Activated CD8-positive, alpha-beta memory T cell treated with anti-CD3 and anti-CD28 coated beads, Interleukin-2, amount 50 U/mL, for 4 hours (primary cell): ENCODE measurements around the gene EFCAB8.
"Not testable (repeated sequence)": the region's sequence is repeated elsewhere in the genome, so short reads cannot be mapped to it uniquely, and the experiment has no call there.

Experiments
- DNase-seq: peaks from one replicate; pipeline ENCODE4 v3.0.0-alpha.2; 2020

The EFCAB8 gene

DNA sequence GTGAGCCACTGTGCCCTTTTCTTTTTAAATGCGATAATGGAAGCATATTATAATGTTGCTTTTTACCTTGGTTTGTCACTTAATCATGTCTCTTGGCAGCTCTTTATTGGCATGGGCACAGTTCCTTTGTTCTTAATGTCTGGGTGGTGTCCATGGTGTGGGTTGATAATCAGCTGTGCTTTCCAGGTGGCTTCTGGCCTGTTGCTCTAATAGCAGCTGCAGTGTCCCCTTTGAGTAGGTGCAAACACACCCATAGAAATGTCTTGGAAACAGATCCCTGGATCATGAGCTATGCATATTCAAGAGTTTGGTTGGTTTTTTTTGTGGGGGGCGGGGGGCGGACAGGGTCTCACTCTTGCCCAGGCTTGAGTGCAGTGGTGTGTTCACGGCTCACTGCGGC is 29.9 kb downstream of the EFCAB8 start:
- DNase-seq = no peak

DNA sequence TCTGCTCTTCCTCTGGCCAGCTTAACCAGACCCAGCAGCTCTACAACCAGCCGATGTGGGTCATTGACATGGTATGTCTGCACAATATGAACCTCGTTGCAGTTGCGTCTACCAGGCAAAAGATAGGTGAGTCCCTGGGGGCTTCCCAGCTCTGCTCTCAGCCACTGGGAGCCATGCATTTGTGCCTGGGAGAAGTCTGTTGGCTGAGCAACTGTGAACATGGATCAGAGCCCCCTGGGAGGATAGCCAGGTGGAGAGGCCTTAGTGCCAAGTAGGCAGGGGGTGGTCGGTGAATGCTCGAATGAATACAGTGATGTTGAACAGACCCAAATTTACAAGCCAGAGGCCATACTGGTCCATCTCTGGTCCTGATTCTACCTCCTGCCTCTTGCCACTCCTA is 30.6 kb downstream of the EFCAB8 start:
- DNase-seq = no peak

DNA sequence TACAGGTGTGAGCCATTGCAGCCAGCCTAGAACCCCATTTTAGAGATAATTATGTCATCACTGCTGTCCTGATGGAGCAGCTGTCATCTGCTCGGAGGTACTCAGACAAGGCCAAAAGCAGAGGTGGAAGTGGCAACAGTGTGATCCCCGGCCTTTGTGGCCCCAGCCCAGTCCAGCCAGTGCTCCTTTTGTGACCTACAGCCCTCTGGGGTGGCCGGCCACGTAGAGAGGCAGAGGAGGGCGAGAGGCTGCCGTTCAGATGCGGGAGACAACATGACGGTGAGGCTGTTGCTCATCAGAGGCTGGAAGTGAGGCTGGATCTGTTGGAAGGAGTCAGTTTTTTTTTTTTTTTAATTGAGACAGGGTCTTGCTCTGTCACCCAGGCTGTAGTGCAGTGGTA is 32.8 kb downstream of the EFCAB8 start:
- no peak for DNase-seq

DNA sequence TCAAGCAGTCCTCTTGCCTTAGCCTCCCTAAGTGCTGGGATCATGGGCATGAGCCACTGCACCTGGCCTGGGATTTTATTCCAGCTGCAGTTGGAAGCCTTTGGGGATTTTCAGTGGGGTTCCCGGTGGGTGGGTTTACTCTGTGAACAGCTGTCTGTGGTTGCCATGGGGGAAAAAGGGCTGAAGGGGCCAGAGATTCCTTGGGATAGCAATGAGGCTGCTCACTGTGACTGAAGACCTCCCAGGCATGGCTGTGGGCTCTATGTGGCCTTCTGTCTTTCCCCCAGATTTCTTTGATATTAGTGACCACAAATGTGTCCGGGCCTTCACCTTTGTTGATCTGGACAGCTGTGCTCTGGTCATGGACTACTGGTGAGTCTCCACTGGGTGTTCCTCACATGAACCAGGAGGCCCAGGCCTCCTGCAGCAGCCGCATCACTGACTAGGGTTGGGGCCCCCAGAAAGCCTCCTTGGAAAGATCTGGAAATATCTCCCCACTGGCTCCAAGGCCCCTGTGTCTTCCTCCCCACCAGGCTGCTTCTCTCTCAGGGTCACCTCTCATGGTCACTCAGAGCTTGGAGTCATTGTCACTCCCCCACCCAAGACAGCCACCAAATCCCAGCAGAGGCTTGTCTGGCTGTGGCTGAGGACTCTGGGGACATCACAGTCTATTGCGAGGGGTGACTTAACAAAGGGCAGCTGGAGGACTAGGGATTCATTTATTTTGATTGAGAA is 33.4 kb downstream of the EFCAB8 start:
- no peak for DNase-seq

DNA sequence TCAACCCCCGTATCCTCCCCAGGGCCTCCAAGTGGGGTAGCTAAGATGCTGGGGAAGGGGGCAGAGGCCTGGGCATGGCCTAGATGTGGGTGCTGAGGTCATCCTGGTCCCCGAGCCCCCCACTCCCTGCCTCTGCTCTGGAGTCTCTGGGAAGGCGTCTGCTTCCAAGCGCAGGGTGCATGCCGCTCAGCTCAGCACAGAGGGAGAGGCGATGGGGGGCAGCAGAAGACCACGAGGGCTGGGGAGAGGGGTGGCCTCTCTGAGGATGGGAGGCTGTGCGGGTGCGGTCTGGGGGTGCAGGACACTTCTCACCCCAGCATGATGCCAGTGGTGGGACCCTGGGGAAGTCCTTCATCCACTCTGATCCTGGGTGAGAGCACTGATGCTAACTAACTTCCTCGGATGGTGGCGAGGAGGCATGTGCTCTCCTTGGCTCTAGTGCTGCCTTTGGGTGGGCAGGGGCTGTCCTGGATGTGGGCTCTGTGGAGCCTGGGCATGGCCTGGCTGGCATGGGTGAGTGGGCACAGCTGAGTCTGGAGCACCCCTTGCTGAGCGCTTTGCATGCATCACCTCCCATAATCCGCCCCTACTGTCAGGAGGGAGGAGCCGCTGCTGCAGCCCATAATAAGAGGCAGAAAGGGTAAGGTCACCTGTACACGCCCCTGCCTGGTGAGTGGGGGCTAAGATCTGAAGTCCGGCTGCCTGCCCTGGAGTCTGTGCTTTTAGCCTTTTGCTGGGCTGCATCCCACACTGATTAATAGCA is 34.7 kb downstream of the EFCAB8 start:
- no peak for DNase-seq

DNA sequence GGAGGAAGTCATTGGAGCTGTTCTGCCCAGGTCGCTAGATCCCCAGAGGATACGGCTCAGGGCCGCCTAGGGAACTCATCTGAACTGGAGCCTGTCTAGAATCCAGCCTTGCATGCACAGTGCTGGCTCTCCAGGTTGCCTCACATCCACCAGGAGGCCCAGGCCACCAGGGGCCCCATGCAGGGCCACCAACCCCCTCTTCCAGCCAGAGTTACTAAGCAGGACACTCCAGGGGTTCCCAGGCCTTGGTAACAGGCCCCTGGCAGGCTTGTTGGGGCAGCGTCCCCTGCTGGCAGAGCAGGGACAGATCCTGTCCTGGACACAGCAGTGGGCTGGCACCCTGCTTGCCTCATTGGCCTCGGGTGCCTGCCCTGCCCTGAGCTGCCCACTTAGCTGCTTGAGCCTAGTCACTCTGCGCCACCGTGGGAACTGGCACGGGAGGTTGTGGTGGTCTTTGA is 35.3 kb downstream of the EFCAB8 start:
- no peak for DNase-seq

DNA sequence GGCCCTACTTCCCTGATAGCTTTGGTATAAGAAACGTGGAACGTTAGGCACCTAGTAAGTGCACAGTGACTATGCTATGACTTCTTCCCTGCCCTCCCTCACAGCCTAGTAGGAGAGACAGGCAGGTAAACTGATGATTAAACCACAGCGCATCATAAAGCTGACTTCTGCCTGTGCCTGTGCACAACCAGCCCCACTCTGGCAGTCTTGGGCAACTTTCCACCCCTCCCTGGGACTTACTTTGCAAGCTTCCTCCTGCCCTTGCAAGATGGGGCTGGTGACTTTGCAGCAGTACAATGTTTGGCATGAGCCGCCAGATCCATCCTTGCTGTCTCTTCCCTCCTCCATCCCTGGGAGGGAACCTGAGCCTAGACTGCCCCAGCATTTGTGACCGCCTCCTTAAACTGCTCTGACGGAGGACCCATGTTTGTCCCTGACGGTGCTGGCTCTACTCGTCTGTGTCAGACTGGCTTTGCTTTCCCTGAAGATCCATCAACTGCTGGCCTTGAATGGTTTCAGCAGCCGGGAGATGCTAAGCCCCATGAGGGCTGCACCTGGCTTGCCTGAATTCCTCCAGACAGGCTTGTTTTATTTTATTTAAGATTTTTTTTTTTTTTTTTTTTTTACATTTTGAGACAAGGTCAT is 36.1 kb downstream of the EFCAB8 start:
- DNase-seq = no peak

DNA sequence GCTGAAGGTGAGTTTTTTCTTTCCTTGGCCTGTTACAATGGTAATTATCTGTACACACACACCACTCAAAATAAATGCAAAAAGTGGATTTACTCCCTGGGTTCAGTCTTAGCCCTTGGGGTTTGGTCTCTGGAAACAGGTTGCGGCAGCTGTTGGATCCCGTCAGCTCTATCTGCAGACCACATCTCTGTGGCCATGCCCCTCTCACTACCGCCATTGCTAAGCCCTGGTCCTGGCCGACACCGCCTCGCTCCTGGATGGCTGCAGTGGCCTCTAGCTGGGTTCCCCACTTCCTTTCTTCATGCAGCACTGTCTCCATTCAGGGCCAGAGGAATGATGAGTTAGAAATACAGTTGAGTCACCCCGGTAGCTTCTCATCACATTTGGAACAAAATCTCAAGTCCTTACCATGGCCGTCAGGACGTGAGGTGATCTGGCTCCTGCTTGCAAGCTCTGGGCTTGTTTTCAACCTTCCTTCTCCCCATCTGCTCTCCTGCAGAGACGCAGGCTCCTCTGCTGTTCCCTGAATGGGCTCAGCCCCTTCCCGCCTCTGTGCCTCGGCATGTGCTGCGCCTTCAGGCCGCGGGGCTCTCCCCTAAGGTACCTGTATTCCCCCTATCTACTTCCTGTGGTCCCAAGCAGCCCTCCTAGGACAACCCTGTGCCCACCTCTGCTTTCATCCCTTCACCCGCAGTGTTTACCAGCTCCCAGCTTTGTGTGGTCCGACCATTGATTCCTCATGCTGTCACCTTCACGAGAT is 38.0 kb downstream of the EFCAB8 start:
- no peak for DNase-seq

DNA sequence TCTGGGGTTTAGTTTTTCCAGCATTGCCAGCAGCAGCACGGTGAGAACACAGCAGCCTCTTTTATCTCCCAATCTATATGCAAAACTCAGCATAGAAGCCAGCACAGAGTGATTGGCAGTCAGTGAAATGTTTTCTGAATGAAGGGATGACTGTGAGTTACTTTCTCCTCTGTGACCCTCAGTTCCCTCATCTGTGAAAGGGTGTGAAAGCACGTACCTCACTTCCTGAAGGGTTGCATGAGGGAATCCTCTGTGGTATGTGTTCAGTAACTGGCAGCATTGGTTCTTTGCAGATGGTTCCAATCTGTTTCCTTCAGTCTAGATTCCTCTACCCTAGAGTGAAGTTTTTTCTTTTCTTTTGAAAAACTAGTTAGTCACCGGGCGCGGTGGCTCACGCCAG is 40.0 kb downstream of the EFCAB8 start:
- DNase-seq = no peak

DNA sequence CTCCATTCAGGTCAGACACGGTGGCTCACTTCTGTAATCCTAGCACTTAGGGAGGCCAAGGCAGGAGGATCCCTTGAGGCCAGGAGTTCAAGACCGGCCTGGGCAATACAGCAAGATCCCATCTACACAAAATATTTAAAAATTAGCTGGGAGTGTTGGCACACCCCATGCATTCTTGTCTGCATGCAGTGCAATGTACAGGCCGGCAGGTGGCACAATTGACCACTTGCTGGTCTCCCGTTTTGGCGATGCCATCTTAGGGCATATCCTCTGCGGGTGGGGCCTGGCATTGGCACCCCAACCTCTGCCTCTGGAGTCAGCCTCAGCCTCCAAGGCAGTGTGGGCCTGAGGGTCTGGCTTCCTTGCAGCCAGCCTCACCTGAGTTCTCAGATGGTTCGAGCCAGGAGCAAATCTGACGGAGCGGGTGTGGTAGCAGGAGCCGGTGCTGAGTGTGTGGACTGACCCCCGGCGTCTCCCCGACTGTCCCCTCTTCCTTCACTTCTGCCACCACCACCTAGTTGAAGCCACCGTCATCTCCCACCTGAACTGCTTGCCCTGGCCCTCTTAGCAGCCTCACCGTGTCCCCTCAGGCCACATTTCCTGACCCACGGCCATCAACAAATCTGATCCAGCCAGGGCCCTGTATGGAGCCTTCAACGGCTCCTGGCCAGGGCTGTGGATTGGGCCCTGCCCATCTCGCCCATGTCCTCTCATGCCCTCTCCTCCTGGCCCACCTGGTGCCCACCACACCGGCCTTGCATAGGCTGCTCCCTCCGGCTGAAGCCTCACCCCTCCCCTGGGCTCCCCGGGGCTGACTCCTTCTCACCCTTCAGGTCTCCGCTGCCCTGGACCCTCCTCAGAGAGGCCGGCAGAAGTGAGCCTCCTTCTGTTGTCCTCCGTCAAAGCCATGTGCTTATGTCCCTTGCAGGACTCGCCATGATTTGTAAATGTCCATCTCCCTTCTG is 44.0 kb downstream of the EFCAB8 start:
- DNase-seq = peak; percentile 69

DNA sequence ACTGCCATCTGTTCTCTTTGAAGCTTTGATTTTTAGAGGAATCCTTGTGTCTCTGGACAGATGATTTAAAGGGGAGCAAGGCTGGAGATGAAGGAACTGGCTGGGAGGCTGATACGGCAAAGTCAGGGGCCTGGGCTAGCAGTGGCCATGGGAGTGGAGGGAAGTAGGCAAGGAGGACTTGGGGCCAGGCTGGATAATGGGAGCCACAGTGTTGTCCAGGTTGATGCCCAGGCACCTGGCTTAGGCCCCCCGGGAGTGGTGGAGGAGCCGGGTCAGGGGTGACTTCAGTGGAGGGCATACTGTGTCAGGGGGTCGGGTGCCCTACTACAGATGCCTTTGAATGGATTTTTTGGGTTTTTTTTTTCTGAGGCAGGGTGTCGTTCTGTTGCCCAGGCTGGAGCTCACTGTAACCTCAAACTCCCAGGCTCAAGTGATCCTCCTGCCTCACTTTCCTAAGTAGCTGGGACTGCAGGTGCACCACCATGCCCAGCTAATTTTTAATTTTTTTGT is 45.0 kb downstream of the EFCAB8 start:
- DNase-seq = no peak

DNA sequence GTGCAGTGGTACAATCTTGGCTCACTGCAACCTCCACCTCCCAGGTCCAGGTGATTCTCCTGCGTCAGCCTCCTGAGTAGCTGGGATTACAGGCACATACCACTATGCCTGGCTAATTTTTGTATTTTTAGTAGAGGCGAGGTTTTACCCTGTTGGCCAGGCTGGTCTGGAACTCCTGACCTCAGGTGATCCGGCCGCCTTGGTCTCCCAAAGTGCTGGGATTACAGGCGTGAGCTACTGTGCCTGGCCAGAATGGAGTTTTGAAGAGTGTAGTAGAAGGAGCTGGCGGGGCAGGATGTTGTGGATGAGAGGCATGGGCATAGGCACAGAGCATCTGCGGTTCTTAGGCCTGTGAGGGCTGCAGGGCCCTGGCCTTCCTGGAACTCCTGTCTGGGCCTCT is 46.0 kb downstream of the EFCAB8 start:
- DNase-seq = not testable (repeated sequence)

DNA sequence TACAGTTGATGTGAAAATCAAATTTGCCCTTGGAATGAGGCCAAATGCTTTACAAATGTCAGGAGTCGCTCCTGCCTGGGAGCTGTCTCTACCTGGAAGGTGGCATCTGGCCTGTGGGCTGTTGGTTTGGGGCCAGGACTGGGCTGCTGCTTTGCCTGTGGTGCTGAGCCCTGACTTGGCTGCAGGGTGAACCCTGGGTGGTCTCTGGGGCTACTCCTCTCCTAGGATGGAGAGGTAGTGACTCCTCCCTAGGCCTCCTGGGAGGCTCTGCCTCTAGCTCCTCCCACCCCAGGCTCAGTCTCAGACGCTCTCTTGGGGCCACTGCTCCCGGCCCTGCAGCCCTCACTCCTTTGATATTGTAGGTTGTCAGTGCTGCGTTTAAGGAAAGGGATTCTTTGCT is 47.5 kb downstream of the EFCAB8 start:
- DNase-seq = no peak

DNA sequence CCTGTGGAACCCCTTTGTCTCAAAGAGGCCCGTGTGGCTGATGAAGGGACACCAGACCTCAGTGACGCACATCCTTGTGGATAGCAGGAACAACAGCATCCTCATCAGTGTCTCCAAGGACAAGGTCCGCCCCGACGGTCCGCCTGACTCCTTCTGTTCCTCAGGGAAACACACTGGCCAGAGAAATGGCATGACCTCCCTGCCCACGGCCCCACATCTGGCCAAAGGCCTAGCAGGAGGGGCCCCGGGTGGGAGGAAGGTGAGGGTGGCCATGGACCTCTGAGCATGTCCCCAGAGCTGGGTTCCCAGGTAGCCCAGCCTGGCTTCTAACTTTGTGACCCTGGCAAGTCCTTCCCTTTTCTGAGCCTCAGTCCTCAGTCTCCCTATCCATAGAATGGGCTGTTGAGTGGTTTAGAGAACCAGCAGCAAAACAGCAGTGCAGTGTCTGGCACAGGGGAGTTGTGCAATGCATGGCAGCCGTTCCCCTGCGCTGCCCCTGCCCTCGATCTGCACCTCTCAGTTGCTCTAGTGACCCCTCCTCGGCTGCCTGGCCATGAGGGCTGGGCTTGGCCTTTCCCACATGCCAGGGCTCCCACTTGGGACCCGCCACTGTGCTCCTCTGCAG is 48.3 kb downstream of the EFCAB8 start:
- no peak for DNase-seq

DNA sequence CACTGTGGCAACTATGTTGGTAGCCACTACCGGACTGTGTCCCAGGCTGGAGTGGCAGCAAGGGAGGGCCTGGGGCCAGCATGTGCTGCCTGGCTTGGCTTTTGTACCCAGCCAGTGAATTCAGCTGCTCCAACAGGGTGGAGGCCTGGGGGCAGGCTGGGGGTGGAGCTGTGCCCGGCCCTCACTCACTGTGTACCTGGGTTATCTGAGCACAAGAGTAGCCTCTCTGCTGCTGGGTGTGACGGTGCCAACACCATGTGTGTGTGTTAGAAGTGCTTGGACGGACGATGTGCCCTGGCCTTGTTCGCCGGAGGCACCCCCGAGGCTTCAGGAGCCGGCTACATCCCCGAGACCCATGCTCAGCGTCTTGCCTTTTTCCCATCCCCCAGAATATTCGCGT is 49.2 kb downstream of the EFCAB8 start:
- no peak for DNase-seq

DNA sequence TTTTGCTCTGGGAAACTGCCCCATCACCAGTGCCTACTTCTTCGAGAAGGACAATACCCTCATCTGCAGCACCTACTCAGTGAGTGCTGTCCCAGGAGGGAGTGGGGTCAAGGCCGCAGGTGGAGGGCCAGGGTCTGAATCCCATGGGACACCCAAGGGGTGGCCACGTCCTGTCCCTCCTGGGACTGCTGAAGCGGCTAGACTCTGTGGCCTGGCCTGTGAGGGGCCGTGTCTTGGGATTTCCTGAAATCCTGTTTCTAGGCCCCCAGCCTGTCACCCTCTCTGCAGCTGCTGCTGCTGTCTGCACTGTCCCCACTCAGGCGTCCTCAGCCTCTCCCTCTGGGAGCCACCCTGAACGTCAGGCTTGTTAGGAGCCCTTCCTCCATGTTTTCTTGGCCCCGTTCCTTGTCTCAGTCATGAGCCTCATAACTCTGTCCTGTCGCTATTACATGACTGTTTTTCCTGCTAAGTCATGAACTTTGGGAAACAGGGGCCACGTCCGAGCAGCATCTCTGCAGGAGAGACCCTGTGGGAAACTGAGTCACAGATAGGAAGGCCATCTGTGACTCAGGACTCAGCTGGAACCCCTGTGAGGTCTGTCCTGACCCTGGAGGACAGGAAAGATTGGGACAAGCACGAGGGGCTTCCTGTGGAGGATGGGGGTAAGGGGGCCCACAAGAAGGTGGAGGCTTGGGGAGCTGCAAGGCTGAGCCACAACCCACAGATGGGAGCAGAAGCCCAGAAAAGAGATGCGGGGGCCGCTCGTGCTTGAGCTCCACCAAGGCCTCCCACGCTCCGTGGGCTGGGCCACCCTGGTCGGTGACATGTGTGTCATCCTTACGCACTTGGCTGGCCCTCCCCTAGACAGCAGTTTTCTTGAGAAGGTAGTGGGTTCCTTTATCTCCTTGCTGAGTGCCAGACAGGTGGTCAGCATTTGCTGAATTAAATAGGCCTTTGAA is 49.9 kb downstream of the EFCAB8 start:
- peak; percentile 68 for DNase-seq

DNA sequence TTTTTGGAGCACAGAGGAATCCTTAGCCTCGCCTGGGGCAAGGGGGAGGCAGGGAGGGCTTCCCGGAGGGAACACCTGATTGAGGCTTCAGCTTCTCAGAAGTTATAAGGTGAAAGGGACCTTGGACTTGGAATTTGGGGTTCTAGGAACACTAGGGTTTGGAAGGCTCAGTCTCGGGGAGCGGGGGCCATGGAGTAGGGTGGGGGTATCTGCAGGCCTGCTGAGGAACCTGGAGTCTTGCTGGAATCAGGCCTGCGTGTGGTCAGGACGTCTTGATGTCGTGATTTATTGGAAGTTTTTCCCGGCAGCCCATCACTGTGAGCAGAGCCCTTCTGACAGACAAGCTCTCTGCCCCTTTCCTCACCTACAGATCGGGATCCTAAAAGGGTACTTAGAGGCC is 50.7 kb downstream of the EFCAB8 start:
- DNase-seq = no peak

DNA sequence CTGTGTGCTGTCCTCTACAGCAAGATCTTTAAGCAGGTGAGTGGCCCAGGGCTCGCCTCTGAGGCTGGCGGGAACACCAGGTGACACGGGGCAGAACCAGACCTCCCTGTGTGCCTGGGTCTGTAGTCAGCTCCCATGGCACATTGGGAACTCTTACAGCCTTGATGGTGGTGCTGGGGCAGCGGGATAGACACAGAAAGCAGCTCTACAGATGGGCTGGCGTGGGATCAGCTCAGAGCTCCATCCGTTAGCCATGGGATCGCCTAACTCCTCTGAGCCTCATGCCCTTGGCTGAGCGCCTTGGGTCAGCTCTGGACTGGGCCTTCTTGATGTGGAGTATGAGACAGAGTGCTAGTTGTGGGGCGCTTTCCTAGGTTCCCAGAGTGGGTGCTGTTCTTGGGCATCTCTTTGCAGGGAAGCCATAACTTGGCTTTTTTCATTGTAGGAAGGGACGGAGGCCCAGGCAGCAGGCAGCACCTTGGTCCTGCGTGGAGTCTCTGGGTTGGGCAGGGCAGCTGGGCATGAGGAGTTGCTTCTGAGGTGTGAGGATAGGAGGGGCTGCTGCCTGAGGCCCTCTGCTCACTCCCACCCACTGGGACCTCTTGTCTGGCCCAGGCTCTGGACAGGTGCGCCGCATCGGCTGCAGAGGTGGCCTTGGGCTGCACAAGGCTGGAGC is 51.3 kb downstream of the EFCAB8 start:
- DNase-seq = no peak

DNA sequence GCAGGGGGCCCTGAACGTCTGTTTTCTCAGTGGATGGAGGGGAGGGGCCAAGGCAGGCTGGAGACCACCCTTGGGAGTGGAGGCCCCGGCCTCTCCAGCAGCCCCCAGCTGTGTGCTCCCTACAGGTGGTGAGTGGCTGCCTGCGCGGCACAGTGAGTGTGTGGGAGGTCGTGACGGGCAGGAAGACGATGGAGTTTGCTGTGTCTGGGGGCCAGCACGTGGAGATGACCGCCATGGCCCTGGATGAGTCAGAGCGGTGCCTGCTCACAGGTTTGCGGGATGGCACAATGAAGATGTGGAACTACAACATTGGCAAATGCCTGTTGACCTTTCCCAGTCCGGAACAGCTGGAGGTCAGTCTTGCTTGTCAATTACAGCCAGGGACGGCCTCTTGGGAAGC is 52.6 kb downstream of the EFCAB8 start:
- DNase-seq = no peak

DNA sequence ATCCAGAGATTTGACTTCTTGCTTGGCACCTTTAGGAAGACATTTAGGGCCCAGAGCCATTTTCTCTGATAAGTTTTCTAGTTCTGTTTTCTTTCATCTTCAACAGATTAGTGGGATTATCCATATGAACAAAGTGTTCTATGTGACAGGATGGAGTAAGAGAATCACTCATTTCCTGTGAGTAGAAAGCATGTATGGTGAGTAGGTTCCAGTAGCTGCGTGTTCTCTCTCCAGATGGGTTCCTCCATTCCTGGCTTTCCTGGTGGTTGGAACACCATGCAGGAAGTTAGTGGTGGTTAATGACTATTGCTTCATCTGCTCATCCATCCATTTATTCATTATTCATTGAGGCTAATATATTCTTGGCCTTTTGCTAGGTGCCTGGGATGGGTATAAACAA is 54.0 kb downstream of the EFCAB8 start:
- no peak for DNase-seq
